OCI-LY3 (cell line): ENCODE results near the gene NAP1L1.

Source experiments
- H2AFZ ChIP-seq: fragments of 200-600, 300-600 bp; shearing (Covaris generic); 2 replicates; pipeline ENCODE4 v1.6.0; 2014; ENCODE audit warnings: antibody characterized with exemption, low read depth, low read length
- H3K27ac ChIP-seq: fragments of 200-600, 300-600 bp; sonication (generic); 2 replicates; pipeline ENCODE4 v1.5.1; 2014; ENCODE audit warnings: mild to moderate bottlenecking, low read length, moderate library complexity, mixed read lengths
- H3K27me3 ChIP-seq: fragments of 200-600, 300-600 bp; sonication (generic); 2 replicates; pipeline ENCODE4 v1.6.1; 2014; ENCODE audit warnings: low read depth, low read length, mixed read lengths
- H3K36me3 ChIP-seq: fragments of 200-600, 300-600 bp; sonication (generic); replicated peaks from 2 replicates; pipeline ENCODE3; 2014; ENCODE audit warnings: low read depth, low read length, mixed read lengths
- H3K4me1 ChIP-seq: fragments of 300-600, 200-600 bp; sonication (generic); 2 replicates; pipeline ENCODE4 v1.6.1; 2014; ENCODE audit warnings: low read length, mixed read lengths
- H3K4me2 ChIP-seq: fragments of 200-600, 300-600 bp; sonication (generic); 2 replicates; pipeline ENCODE4 v1.6.1; 2014; ENCODE audit warnings: low read length, mixed read lengths
- H3K4me3 ChIP-seq: fragments of 300-600, 200-600 bp; sonication (generic); 2 replicates; pipeline ENCODE4 v1.5.1; 2014; ENCODE audit warnings: antibody characterized with exemption, mild to moderate bottlenecking, low read length, moderate library complexity
- H3K79me2 ChIP-seq: fragments of 300-600, 200-600 bp; shearing (Covaris generic); 2 replicates; pipeline ENCODE4 v1.6.1; 2014; ENCODE audit warnings: mild to moderate bottlenecking, low read length, mixed read lengths
- H3K9ac ChIP-seq: fragments of 300-600, 200-600 bp; shearing (Covaris generic); 2 replicates; pipeline ENCODE4 v1.6.0; 2014; ENCODE audit warnings: mild to moderate bottlenecking, low read length, moderate library complexity
- H3K9me3 ChIP-seq: fragments of 200-600, 300-600 bp; shearing (Covaris generic); 2 replicates; pipeline ENCODE4 v1.6.1; 2014; ENCODE audit warnings: low read length, mixed read lengths; ENCODE audit not compliant: insufficient read depth
- H4K20me1 ChIP-seq: fragments of 200-600, 300-600 bp; sonication (generic); 2 replicates; pipeline ENCODE4 v1.6.1; 2016; ENCODE audit warnings: low read length, mixed read lengths; ENCODE audit not compliant: insufficient read depth
- CTCF ChIP-seq: fragments of 200-600, 300-600 bp; sonication (generic); IDR thresholded peaks from 2 replicates; pipeline ENCODE4 v1.5.1; 2014; ENCODE audit warnings: antibody characterized with exemption, low read length, low read depth
- EZH2phosphoT487 ChIP-seq: fragments of 200-600 bp; shearing (Covaris generic); IDR thresholded peaks from 2 replicates; pipeline ENCODE4 v1.6.1; 2018; ENCODE audit warnings: antibody characterized with exemption, mixed run types, low read depth

Gene NAP1L1

GRCh38 chr12:76007640-76008039, 76.8 kb downstream of the NAP1L1 start:
- Histone ChIP-seq H3K36me3 (no peaks in the 10 kb centered on the region), H3K79me2 (no peaks in the 10 kb centered on the region), H4K20me1 (no peaks in the 10 kb centered on the region), H3K9me3 (no peaks in the 10 kb centered on the region), H3K27ac (no peak overlapping the region), H3K27me3 (0 out of 2 replicates have a peak, but pooled peaks cover 3% of the 10 kb centered on the region), H3K9ac (no peak overlapping the region), H2AFZ (no peak overlapping the region), H3K4me3 (no peak overlapping the region), H3K4me2 (no peak overlapping the region), H3K4me1 (no peaks in the 10 kb centered on the region)
- no peak for TF ChIP-seq EZH2phosphoT487
- no peak for TF ChIP-seq CTCF

DNA sequence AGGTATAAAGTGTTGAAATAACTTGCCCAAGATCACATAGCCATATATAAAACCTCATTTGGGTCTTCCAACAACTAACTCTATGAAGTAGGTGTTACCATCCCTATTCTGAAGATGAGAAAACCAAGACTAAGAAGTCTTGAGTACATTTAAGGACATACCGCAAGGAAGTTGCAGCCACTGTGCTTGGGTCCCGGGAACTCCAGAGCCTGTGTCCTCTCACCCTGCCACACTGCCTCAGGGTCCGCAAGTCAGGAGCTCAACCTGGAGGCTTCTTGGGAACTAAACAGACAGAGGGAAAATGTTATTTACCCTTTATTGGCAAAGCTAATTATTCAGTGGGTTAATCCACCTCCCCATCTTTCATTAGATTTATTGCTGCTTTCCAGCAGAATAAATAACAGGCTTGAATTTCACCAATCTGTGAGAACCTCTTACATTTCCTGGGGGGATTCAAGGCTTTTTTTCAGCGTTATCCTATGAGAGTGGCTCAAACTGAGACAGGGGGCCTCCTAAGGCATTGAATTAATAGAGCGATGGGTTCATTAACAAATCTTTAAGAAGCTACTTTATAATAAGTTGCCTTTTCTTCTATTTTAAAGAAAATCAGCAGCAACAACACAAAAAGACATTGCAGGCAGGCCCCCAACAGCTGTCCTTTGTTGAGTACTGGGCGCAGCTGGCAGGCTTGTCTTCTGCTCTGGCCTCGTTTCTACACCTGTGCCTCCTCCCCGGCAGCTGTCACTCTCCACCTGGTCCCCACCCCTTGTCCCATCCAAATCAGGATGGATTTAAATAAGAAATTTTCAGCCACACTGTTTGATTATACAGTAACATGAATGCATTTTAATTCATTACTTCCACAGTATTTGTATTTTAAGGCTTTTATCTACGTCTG, 78.2 kb downstream of the NAP1L1 start:
- H3K79me2 ChIP-seq = no peaks in the 10 kb centered on the region
- no peaks in the 10 kb centered on the region for H3K4me1 ChIP-seq
- H3K9ac ChIP-seq = no peak overlapping the region
- H3K36me3 ChIP-seq = no peaks in the 10 kb centered on the region
- H3K27ac ChIP-seq = no peak overlapping the region
- no peak overlapping the region for H2AFZ ChIP-seq
- TF ChIP-seq EZH2phosphoT487 (no peak), CTCF (no peak)
- H3K9me3 ChIP-seq = no peaks in the 10 kb centered on the region
- H3K27me3 ChIP-seq = 0 out of 2 replicates have a peak, but pooled peaks cover 3% of the 10 kb centered on the region
- H3K4me3 ChIP-seq = no peak overlapping the region
- H4K20me1 ChIP-seq = no peaks in the 10 kb centered on the region
- no peak overlapping the region for H3K4me2 ChIP-seq

DNA sequence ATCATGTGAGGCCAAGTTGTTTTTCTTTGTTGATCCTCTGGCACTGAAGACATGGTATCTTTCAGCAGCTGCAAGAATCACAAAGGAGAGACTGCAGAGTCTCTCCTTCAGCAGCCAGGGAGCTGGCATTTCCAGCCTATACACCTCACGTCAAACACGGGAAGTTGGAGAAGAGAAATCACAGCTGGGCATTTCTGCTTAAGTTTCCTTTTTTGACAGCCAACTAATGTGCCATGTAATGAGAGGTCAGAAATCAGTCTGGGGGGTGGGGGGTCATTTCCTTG, 81.2 kb downstream of the NAP1L1 start:
- no peak overlapping the region for H3K9ac ChIP-seq
- H3K27me3 ChIP-seq = 0 out of 2 replicates have a peak, but pooled peaks cover 3% of the 10 kb centered on the region
- no peak overlapping the region for H3K4me2 ChIP-seq
- H3K4me1 ChIP-seq = no peaks in the 10 kb centered on the region
- H3K36me3 ChIP-seq = no peaks in the 10 kb centered on the region
- TF ChIP-seq EZH2phosphoT487 (no peak), CTCF (no peak)
- H4K20me1 ChIP-seq = no peaks in the 10 kb centered on the region
- no peak overlapping the region for H2AFZ ChIP-seq
- no peak overlapping the region for H3K27ac ChIP-seq
- H3K79me2 ChIP-seq = no peaks in the 10 kb centered on the region
- H3K4me3 ChIP-seq = no peak overlapping the region
- no peaks in the 10 kb centered on the region for H3K9me3 ChIP-seq

- H3K36me3 ChIP-seq = no peaks in the 10 kb centered on the region
- no peak overlapping the region for H2AFZ ChIP-seq
- H3K4me1 ChIP-seq = no peaks in the 10 kb centered on the region
- TF ChIP-seq EZH2phosphoT487 (no peak), CTCF (no peak)
- H3K4me2 ChIP-seq = no peak overlapping the region
- 0 out of 2 replicates have a peak, but pooled peaks cover 3% of the 10 kb centered on the region for H3K27me3 ChIP-seq
- no peak overlapping the region for H3K27ac ChIP-seq
- H3K4me3 ChIP-seq = no peak overlapping the region
- H4K20me1 ChIP-seq = no peaks in the 10 kb centered on the region
- no peaks in the 10 kb centered on the region for H3K9me3 ChIP-seq
- H3K79me2 ChIP-seq = no peaks in the 10 kb centered on the region
- H3K9ac ChIP-seq = no peak overlapping the region
Measured at GRCh38 chr12:76002598-76003354, 81.7 kb downstream of the NAP1L1 start.
